ENCODE data around the gene STK25.

GRCh38 chr2:241475267-241475666 is 33.1 kb downstream of the STK25 start:
- no peak for TF ChIP-seq CTCF (IDR thresholded peaks at IDR 0.05; ENCODE audit: extremely low read depth in 1 of 2, insufficient read depth in 1 of 2, low read depth in 1 of 2, low read length in 2 of 2)
- TF ChIP-seq POLR2A (IDR thresholded peaks at IDR 0.05; ENCODE audit: low read depth, low read length): no peak
- no peak for TF ChIP-seq POLR2AphosphoS5 (IDR thresholded peaks at IDR 0.05; ENCODE audit: insufficient read depth, low read depth, low read length)
- TF ChIP-seq EZH2 (IDR thresholded peaks at IDR 0.05; ENCODE audit: borderline replicate concordance, low read depth, low read length, severe bottlenecking): no peak
- no peak for TF ChIP-seq JUN (IDR thresholded peaks at IDR 0.05; ENCODE audit: borderline replicate concordance, insufficient read depth, insufficient read length, low read depth)
- no peak for TF ChIP-seq GATA2 (IDR thresholded peaks at IDR 0.05; ENCODE audit: insufficient read depth, insufficient read length, low read depth, low read length)
